Spleen (tissue), 11 donors: ENCODE measurements around the gene CXXC1. TPM values are rescaled to one million over a fixed set of nuclear protein-coding genes. Genes with fewer than 3 reads are reported as not detected.
"Not testable (repeated sequence)": the region's sequence is repeated elsewhere in the genome, so short reads cannot be mapped to it uniquely, and the experiment has no call there.

Experiments
- DNase-seq: peaks from one replicate; pipeline ENCODE4 v3.0.0-alpha.2; 2020
- H3K27ac ChIP-seq, 8 donors: fragments of 200-600 bp; sonication (generic) in 7 of 8; 1 replicate in 4 of 8; 2 replicates in 4 of 8; pipeline versions ENCODE4 v1.5.0 to v1.8.0; 2016 to 2021; ENCODE audit warnings: inconsistent platforms in 4 of 8, mild to moderate bottlenecking in 4 of 8, moderate library complexity in 1 of 8
- H3K27me3 ChIP-seq, 7 donors: fragments of 200-600 bp; sonication (generic) in 6 of 7; replicated peaks in 1 of 7; 1 replicate in 4 of 7; 2 replicates in 3 of 7; pipeline versions ENCODE4 v1.5.0 to v1.8.0; 2016 to 2021; ENCODE audit warnings: inconsistent platforms in 3 of 7, mild to moderate bottlenecking in 1 of 7
- H3K36me3 ChIP-seq, 6 donors: fragments of 200-600 bp; sonication (generic) in 5 of 6; 1 replicate in 4 of 6; 2 replicates in 2 of 6; pipeline versions ENCODE4 v1.5.0 to v1.8.0; 2016 to 2021; ENCODE audit warnings: inconsistent platforms in 2 of 6
- H3K4me1 ChIP-seq, 6 donors: fragments of 200-600 bp; sonication (generic) in 5 of 6; 1 replicate in 3 of 6; 2 replicates in 3 of 6; pipeline versions ENCODE4 v1.5.0 to v1.8.0; 2016 to 2021; ENCODE audit warnings: inconsistent platforms in 3 of 6
- H3K4me3 ChIP-seq, 8 donors: fragments of 200-600 bp; sonication (generic) in 7 of 8; 1 replicate in 4 of 8; 2 replicates in 4 of 8; pipeline versions ENCODE4 v1.5.0 to v1.8.0; 2016 to 2021; ENCODE audit warnings: inconsistent platforms in 4 of 8, mild to moderate bottlenecking in 4 of 8, moderate library complexity in 2 of 8
- H3K9me3 ChIP-seq, 8 donors: fragments of 200-600 bp; sonication (generic) in 7 of 8; 1 replicate in 4 of 8; 2 replicates in 4 of 8; pipeline versions ENCODE4 v1.5.0 to v1.8.0; 2016 to 2021; ENCODE audit warnings: inconsistent platforms in 4 of 8
- CTCF ChIP-seq, 11 experiments: fragments of 200-600 bp in 7 of 11; fragments of 450-650 bp in 4 of 11; sonication (generic) in 4 of 11; IDR thresholded peaks in 8 of 11; conservative IDR thresholded peaks in 3 of 11; 1 replicate in 7 of 11; 2 replicates in 4 of 11; pipeline versions ENCODE4 v1.4.0 to v1.8.0; 2016 to 2021; ENCODE audit warnings: antibody characterized with exemption in 11 of 11, inconsistent platforms in 4 of 11, mild to moderate bottlenecking in 1 of 11
- POLR2A ChIP-seq, 3 donors: fragments of 450-650 bp; IDR thresholded peaks; one replicate each; pipeline ENCODE4 v1.5.1; 2017; ENCODE audit warnings: antibody characterized with exemption in 3 of 3, mild to moderate bottlenecking in 1 of 3
- POLR2AphosphoS5 ChIP-seq, 3 donors: sonication (generic); formaldehyde crosslinking; IDR thresholded peaks; one replicate each; pipeline ENCODE4 v1.5.1; 2017; ENCODE audit warnings: antibody characterized with exemption in 3 of 3
- WGBS, 5 donors: extraction: QIAGEN DNeasy Blood & Tissue Kit in 3 of 5; methylation state at CpG; one replicate each; pipeline versions ENCODE4 v1.1.5 to v1.1.7; 2013 to 2018; 5-methylcytosine and 5-hydroxymethylcytosine counted together
- intact Hi-C: fragments of 100-400 bp; cut with DNase I; formaldehyde crosslinking; loops from one replicate; pipeline ENCODE4 v1.15.0; 2023; ENCODE audit warnings: low total_unique reads
- polyA plus RNA-seq, 3 donors: library from polyadenylated mRNA; stranded (reverse); fragments of 200-250 nt; gene quantifications; one replicate each; pipeline ENCODE4 v1.2.1, GENCODE V29; 2013
- total RNA-seq, 7 donors: library from RNA; depleted of rRNA in 3 of 7; stranded (reverse); fragments of >200 nt in 3 of 7; fragmentation: NEBNext Ultra II Directional in 4 of 7; extraction: Animal tissue kit (Norgen Biotek cat#: 25700) in 4 of 7; gene quantifications; one replicate each; pipeline versions ENCODE4 v1.1.0 to v1.2.1, GENCODE V29; 2016 to 2021
- donor health status: healthy with polysubstance abuse.
- donor health status: DM: no; HTN: no; CAD: no; lungs with moderate emphysema.
- donor health status: DM: no; HTN: no; CAD: no.
- donor health status: Bipolar disorder and iron deficiency.
- donor health status: healthy.
- donor health status: DM: no; HTN: no; CAD: no.
- donor health status: DM: yes; HTN: yes; CAD: no.

CXXC1 gene
- total and polyA plus RNA-seq, 10 donors = 53.6 to 129 (median 102) TPM

GRCh38 chr18:50289108-50289443 lies 1.6 kb upstream of the CXXC1 start:
- Histone ChIP-seq H3K9me3 (no peaks in the 10 kb centered on the region), H3K36me3 (peaks cover 0 to 22% (median 17%) of the 10 kb centered on the region in 6 donors), H3K27me3 (no peaks in the 10 kb centered on the region), H3K4me3 (no peak overlapping the region), H3K4me1 (peaks cover 13 to 43% (median 21%) of the 10 kb centered on the region in 6 donors), H3K27ac (peak overlapping the region in 2 of 8 donors; percentile 89 to 95)
- intact Hi-C loops = loop anchor here (10.0 kb wide), 1 partner anchor 86 kb away; the partner anchor contains the start of gene SKA1
- no peak for DNase-seq
- TF ChIP-seq POLR2AphosphoS5 (IDR thresholded peaks at IDR 0.05) = no peak
- TF ChIP-seq CTCF (IDR thresholded peaks at IDR 0.05 in 8 of 11, conservative IDR thresholded peaks at IDR 0.05 in 3 of 11) = no peak
- 54 to 88% (median 72%) methylated on average over 4 of the region's 4 CpGs for WGBS, 5 donors

DNA sequence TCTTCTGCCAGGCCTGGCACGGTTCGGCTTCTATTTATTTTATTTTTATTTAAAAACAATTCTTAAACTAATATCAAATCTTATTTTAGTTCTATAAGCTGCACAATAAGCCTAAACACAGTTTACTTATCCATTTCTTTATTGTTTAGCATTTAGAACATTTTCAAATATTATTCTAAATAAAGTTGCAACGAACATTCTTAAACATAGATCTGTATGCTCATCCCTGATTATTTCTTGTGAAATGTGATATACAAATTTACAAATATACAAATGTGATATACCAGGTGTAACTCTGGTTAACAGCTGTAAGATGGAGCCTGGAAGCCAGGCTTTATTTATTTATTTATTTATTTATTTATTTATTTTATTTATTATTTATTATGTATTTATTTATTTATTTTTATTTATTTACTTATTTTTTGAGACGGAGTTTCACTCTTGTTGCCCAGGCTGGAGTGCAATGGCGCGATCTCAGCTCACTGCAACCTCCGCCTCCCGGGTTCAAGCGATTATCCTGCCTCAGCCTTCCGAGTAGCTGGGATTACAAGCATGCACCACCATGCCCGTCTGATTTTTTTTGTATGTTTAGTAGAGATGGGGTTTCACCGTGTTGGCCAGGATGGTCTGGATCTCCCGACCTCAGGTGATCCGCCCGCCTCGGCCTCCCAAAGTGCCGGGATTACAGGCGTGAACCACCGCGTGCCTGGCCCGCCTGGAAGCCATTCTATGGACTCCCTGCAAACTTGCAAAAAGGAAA lies 1.0 kb upstream of the CXXC1 start:
- DNase-seq = peak; percentile 82
- peaks cover 13 to 46% (median 21%) of the 10 kb centered on the region in 6 donors for H3K4me1 ChIP-seq
- peaks cover 0 to 27% (median 22%) of the 10 kb centered on the region in 6 donors for H3K36me3 ChIP-seq
- 77 to 79% (median 78%) methylated on average over 21 of the region's 21 CpGs for WGBS, 5 donors
- not testable (repeated sequence) for H3K9me3 ChIP-seq, H3K27me3 ChIP-seq
- intact Hi-C loops = loop anchor here (10.0 kb wide), 1 partner anchor 86 kb away; the partner anchor contains the start of gene SKA1
- H3K4me3 ChIP-seq = peak overlapping the region; percentile 33 to 96 (median 87)
- H3K27ac ChIP-seq = peak overlapping the region; percentile 77 to 95 (median 89)

DNA sequence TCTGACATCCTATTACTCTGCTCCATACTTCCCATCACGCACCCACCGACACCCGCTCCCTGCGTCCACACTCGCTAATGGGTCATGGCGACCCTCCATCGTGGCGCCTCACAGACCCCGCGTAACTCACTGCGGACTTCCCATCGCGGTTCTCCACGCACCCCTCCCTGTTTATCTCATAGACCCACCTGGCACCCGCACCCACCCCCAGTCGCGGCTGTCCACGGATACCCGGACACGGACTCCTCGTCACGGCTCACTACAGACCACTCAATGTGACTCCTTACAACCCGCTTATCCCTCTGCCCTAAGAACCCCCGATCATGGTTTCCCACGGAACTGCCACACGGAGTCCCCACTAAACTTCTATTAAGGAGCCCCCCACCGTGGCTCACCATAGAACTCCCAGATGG lies 458 bp downstream of the CXXC1 start:
- intact Hi-C loops = loop anchor here (10.0 kb wide), 1 partner anchor 88 kb away; the partner anchor contains the start of gene SKA1
- Histone ChIP-seq H3K4me1 (peaks cover 16 to 56% (median 27%) of the 10 kb centered on the region in 6 donors), H3K27ac (peak overlapping the region; percentile 77 to 95 (median 89)), H3K27me3 (no peaks in the 10 kb centered on the region), H3K4me3 (peak overlapping the region; percentile 54 to 96 (median 87)), H3K36me3 (peaks cover 0 to 42% (median 35%) of the 10 kb centered on the region in 6 donors), H3K9me3 (no peaks in the 10 kb centered on the region)
- TF ChIP-seq POLR2AphosphoS5 (IDR thresholded peaks at IDR 0.05) = no peak
- TF ChIP-seq CTCF (IDR thresholded peaks at IDR 0.05 in 8 of 11, conservative IDR thresholded peaks at IDR 0.05 in 3 of 11) = no peak
- no peak for TF ChIP-seq POLR2A (IDR thresholded peaks at IDR 0.05)
- DNase-seq = peak; percentile 92
- 0 to 1% (median 1%) methylated on average over 27 of the region's 27 CpGs for WGBS, 5 donors

DNA sequence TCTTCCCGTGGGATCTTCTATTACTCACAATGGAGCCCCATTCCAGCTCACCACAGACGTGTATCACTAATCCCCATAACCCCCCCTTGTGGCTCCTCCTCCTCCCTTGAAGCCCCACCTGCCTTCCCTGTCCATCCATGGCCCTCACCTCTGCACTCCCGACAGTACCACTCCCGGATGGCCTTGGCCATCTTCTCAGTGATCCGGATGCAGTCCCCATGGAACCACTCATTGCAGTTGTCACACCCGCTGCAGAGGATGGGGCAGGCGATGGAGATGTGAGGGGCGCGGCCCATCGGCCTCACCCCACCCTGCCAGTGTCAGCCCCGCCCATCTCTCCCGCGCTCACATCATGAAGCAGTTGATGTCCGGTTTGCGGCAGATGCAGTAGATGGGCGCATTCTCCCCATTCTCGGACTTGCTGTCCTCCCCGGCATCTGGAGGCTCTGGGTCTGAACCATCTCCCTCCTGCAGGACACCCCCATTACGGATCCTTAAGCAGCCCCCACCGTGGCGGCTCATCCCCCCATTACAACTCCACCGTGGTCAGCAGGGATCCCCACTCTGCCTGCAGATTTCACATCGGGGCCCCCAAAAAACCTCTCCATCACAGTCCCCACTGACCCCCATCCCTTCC lies 983 bp downstream of the CXXC1 start:
- DNase-seq = peak; percentile 87
- no peaks in the 10 kb centered on the region for H3K27me3 ChIP-seq
- no peaks in the 10 kb centered on the region for H3K9me3 ChIP-seq
- H3K36me3 ChIP-seq = peaks cover 0 to 44% (median 35%) of the 10 kb centered on the region in 6 donors
- peak overlapping the region; percentile 54 to 96 (median 87) for H3K4me3 ChIP-seq
- intact Hi-C loops = loop anchor here (10.0 kb wide), 1 partner anchor 88 kb away; the partner anchor contains the start of gene SKA1
- WGBS, 5 donors = 32 to 40% (median 37%) methylated on average over 23 of the region's 23 CpGs
- H3K4me1 ChIP-seq = peaks cover 18 to 60% (median 31%) of the 10 kb centered on the region in 6 donors
- peak overlapping the region; percentile 77 to 95 (median 89) for H3K27ac ChIP-seq
- TF ChIP-seq POLR2A (IDR thresholded peaks at IDR 0.05) = no peak
- peak in 2 of 3 donors; percentile 18 to 29 for TF ChIP-seq POLR2AphosphoS5 (IDR thresholded peaks at IDR 0.05)
